Tibial nerve (tissue), 3 donors: ENCODE data around the gene LRTM2.

Experiments
- POLR2A ChIP-seq, 2 donors: fragments of 450-650 bp; IDR thresholded peaks; one replicate each; pipeline ENCODE4 v1.6.1; 2017; ENCODE audit warnings: antibody characterized with exemption in 2 of 2, mild to moderate bottlenecking in 2 of 2, moderate library complexity in 2 of 2
- TF ChIP-seq, protein P1 (sequence below), 5 experiments: fragments of 200-600 bp in 3 of 5; fragments of 450-650 bp in 2 of 5; sonication (generic) in 3 of 5; IDR thresholded peaks; one replicate each; pipeline ENCODE4 v1.5.1; 2016 to 2019; ENCODE audit warnings: antibody characterized with exemption in 5 of 5, mild to moderate bottlenecking in 3 of 5, moderate library complexity in 2 of 5

DNA sequence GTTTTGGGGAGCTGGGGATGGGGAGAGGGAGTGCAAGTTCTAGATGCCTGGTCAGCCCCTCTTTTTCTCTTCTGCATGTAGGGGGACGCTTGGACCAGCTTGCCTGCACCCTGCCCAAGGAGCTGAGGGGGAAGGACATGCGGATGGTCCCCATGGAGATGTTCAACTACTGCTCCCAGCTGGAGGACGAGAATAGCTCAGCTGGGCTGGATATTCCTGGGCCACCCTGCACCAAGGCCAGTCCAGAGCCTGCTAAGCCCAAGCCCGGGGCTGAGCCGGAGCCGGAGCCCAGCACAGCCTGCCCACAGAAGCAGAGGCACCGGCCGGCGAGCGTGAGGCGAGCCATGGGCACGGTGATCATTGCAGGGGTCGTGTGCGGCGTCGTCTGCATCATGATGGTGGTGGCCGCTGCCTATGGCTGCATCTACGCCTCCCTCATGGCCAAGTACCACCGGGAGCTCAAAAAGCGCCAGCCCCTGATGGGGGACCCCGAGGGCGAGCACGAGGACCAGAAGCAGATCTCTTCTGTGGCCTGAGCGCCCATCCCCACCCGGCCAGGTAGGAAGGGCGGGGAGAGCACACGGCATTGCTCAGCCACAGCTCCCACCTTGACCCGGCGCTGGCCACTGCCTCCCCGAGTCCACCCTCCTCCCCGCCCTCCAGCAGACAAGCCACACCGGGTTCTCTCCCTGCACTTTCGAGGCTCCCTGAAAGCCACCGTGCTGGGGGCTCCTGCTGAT is 14.0 kb downstream of the LRTM2 start:
- TF ChIP-seq, protein P1, sequence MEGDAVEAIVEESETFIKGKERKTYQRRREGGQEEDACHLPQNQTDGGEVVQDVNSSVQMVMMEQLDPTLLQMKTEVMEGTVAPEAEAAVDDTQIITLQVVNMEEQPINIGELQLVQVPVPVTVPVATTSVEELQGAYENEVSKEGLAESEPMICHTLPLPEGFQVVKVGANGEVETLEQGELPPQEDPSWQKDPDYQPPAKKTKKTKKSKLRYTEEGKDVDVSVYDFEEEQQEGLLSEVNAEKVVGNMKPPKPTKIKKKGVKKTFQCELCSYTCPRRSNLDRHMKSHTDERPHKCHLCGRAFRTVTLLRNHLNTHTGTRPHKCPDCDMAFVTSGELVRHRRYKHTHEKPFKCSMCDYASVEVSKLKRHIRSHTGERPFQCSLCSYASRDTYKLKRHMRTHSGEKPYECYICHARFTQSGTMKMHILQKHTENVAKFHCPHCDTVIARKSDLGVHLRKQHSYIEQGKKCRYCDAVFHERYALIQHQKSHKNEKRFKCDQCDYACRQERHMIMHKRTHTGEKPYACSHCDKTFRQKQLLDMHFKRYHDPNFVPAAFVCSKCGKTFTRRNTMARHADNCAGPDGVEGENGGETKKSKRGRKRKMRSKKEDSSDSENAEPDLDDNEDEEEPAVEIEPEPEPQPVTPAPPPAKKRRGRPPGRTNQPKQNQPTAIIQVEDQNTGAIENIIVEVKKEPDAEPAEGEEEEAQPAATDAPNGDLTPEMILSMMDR (IDR thresholded peaks at IDR 0.05): no peak
- TF ChIP-seq POLR2A (IDR thresholded peaks at IDR 0.05): no peak
